HG03565 (cell line): ENCODE results near the gene PZP.
A peak's percentile ranks its signal among the peaks of the same experiment; 100 is the strongest.
"Not testable (repeated sequence)": the region's sequence is repeated elsewhere in the genome, so short reads cannot be mapped to it uniquely, and the experiment has no call there.

Experiments
- ATAC-seq: cut with Tn5 transposase; IDR thresholded peaks from one replicate; pipeline ENCODE4 v1.9.1; 2021; ENCODE audit warnings: mild to moderate bottlenecking, moderate library complexity; ENCODE audit not compliant: unreplicated experiment

Gene PZP

DNA sequence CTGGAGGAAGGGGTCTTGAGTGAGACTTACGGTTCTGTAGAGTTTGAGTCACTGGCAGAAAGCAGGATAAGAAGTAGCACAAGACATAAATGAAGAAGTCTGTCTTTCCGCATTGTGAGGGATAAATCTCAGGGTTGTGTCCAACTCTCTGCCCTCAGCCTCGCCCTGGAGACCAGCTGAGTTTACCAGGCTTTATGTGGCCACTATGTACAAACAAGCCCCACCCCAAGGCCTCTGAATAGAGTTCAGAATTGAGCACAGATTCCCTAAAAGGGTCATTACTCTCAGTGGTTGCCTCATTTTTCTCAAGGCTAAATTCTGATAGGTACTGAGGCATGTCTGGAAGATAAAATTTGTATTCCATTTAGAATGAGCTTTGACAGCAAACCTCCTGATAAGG is at the start of gene PZP:
TSS of gene PZP (minus strand) at position 167 of the 400 bp plus-strand sequence. CDS start at position 113, 54 bp downstream.
- no peak for ATAC-seq

DNA sequence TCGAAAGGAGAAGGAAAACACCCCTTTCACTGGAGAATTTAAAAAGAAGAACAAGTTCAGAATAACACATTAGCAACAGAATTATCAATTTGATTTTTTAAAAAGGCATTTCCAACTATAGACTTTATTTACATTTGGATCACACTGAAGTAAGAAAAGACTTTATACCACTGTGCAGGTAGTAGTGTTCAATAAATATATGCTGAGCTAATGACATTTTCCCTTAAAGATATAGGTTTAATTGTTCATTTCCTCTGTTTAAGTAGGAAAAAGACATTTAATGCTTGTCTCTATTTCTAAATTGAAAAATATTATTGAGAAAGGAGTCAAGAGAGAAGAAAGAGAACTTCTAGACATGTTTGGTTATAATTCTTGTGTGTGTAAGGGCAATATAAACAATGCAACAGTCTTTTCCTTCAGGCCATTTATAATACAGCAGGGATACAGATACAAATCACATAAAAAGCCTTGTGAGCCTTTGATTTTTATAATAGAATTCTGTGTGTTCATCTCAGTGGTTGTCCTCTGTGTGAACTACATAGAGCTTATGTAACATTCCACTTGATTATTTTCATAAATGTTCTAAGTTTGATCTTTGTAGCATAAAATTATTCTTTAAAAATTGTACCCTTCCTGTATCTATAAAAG is 48.7 kb upstream of the PZP start:
- ATAC-seq, result no peak

DNA sequence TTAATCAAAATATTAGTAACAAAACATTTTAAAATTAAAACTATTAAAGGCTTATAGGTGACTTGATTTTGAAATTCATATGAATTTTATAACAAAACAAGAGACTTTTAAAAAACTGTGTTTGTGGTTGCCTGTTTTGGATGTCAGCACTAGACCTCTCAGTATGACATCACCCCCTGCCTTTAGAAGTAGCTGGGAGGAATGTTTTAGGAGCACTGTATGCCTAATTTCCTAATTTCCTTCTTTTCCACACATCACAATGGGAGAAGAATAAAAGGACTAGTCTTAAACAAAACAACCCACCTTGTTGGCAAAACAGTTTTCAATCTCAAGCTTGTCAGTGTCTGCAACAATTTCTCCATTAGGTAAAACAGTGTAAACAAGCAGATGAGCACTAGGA is 48.1 kb upstream of the PZP start:
- no peak for ATAC-seq

DNA sequence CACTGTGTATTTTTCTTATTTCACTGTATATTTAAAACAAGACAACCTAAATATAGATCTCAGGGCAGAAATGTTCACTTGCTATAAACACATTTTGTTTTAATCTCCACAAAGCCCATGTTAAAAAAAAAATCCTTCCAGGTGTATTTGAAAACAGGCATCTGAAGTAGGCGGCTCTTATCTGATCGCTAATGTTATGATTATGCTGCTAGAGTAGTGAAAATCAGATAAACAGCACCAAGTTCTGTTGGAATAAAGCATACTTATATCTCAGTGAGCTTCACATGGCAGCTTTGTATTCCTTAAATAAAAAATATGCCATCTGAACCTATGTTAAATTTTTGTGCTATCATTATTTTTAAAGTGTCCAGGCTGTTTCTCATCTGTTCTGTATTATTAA is 47.6 kb upstream of the PZP start:
- no peak for ATAC-seq

DNA sequence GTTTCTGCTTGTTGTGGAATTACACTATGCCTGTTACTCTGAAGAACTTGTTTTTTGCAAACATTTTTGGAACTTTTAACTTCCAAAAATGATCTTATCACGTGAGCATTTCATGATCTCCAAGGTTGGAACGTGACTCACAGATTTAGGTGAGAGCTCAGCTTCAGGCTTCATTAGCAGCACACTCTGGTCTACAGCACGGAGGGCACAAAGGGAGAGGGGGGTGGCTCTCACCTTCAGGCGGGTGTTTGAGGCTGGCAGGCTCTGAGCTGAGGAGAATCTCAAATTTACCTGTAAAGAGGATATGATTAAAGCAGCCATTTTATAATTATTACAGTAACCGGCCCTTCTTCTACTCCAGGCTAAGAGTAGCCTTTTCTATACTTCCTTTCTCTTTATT is 45.3 kb upstream of the PZP start:
- ATAC-seq, result no peak

DNA sequence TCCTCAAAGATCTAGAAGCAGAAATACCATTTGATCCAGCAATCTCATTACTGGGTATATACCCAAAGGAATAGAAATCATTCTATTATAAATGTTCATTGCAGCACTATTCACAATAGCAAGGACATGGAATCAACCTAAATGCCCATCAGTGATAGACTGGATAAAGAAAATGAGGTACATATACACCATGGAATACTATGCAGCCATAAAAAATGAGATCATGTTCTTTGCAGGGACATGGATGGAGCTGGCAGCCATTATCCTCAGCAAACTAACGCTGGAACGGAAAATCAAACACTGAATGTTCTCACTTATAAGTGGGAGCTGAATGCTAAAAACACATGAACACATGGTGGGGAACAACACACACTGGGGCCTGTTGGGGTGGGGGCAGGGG is 44.6 kb upstream of the PZP start:
- ATAC-seq, result not testable (repeated sequence)

DNA sequence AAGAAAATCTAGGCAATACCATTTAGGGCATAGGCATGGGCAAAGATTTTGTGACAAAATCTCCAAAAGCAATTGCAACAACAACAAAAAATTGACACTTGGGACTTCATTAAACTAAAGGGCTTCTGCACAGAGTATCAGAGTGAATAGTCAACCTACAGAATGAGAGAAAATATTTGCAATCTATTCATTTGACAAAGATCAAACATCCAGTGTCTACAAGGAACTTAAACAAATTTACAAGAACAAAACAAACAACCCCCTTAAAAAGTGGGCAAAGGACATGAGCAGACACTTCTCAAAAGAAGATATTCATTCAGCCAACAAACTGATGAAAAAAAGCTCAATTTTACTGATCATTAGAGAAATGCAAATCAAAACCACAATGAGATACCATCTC is 44.1 kb upstream of the PZP start:
- no peak for ATAC-seq

DNA sequence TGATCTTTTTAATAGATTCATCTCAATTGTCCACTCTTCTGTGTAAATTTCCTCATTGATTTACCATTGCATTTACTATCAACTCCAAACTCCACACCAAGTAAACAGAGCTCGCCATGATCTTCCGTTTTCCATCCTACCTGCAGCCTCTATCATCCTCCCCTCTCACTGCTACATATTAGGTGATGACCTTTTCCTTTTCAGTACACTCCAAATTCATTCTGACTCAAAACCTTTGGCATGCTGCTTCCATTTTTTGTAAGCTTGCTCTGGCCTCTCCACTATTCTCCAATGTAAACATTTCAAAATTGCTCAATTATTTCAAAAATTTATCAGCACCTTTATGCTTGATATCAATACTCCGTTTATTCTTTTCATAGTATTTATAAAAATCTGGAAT is 40.2 kb upstream of the PZP start:
- ATAC-seq, result no peak

DNA sequence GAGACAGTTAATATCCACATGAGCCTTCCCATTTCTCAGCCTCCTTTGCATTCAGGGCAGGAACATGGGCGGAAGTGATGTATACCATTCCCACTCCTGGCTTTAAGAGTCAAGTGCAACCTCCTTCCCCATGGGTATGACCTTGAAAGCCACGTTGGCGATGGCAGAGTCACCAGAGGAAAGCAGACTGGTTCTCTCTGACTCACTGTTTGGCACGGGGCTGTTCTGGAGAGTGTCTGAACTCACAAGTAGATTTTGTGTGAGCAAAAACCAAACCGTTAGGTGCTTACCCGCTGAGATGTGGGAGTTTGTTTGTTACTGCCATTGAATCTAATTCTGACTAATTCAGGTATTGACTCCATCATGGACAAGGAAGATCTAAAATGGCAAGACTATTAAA is 36.7 kb upstream of the PZP start:
- peak; percentile 74 for ATAC-seq

DNA sequence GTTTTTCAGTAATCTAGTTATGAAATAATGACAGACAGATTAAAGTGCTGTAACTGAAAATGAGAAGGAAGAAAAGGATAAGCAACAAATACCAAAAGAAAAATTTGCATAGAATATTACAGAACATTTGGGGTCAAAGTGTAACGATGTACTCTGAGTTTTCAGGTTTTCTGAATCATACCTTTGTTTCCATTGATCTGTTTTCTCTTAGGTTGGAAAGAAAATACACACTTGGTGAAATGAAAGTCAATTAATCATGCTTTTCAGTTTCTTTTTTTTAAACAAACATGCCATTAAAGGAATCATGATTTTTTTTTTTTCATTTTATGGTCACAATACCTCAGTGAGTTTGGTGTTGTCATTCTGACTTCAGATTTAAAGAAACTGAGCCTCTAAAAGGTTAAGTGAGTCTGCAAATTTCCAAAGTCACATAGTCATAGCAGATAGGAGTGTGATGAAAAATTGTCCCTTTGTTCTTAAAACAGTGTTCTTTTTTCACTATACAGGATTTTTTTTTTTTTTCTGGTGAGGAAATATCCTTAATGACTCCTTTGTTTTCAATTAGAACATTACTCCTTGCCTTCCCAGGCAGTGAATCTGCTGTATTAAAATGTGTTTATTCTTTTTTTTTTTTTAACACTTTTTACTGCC is 35.9 kb upstream of the PZP start:
- no peak for ATAC-seq

DNA sequence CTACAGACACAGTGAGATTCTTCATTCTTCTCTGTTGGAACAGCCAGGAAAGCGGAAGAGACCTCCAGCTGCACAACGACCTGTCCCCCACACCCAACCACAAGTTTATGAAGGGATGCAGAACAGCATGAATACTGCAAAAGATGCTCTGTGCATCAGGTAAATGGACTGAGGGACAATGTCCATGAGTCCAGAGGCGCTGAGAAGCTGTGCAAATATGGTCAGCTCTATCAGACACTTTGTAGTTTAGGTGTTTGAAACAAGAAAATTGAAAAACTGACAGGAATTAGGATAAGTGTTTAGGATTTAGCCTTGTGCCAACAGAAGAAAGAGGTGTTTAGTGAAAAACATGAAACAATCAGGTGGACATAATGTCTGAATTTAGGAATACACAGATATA is 33.1 kb upstream of the PZP start:
- ATAC-seq, result no peak

DNA sequence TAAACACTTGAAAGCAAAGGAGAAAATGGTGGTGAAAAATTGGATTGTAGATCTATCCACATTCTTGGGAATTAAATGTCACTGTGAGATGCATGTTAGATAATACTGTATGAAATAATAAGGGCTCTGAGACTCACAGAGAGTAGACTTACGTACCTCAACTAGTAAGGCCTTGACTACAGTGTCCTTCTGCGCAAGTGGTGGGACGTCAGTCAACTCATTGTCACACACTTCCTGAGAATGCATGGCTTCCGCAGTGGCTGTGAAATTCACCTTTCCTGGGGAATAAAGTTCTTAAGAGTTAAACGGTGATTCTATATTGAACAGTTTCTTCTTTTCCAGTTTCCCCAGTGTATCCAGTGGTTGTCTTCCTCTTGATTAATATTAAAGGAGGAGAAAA is 32.6 kb upstream of the PZP start:
- no peak for ATAC-seq

DNA sequence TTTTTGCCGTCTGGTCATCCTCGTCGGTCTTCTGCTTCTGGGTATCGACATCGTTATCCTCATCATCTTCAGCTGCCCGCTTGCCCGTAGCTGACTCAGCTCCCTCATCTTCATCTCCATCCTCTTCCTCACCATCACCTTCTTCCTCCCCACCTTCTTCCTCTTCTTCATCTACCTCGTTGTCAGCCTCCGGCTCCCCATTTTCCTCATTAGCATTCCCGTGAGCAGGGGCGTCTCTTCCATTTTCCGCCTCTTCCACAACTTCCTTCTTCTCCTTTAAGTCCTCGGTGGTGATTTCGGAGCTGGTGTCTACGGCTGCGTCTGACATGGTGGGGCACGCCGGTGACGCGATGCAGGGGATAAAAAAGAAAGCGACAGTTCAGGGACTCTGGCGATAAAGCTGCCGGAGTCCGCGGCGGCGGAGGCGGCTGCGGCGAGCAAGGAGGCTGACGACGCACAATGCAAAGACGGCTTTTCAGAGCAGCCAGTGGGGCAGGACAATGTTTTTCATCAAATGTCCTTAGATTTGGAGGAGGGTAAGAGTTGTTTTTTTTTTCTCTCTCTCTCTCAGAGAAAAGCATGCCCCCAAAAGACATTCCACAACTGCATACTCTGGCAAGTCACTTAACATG is 31.9 kb upstream of the PZP start:
- ATAC-seq, result not testable (repeated sequence)

DNA sequence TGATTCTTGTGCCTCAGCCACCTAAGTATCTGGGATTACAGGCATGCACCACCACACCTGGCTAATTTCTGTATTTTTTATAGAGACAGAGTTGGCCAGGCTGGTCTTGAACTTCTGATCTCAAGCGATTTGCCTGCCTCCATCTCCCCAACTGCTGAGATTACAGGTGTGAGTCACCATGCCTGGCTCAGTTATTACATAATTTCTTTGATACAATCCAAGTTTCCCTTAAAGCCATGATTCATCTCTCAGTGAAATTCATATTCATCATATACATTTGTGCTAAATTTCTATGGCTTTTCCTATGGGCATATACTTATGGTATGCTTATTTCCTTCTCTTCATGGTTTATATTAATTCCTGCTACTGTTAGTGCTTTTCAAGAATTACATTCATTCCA is 29.1 kb upstream of the PZP start:
- no peak for ATAC-seq

DNA sequence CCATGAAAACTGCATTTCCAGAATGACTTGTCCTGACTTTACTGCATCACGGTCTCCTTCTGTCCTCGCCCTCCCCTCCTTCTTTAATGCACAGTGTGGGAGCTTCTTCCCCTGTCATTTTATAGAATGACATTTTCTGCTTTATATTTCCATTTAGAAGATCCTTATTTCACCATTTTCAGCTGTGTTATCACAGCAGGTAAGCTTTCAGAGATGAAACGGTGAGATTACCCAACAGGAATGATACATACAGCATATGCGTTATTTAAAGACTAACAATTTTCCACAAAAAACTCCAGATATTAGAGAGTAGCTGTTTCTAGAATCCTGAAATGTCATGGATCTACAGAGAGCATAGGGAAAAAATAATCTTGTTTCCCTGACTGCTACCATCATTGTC is 27.3 kb upstream of the PZP start:
- ATAC-seq, result no peak

DNA sequence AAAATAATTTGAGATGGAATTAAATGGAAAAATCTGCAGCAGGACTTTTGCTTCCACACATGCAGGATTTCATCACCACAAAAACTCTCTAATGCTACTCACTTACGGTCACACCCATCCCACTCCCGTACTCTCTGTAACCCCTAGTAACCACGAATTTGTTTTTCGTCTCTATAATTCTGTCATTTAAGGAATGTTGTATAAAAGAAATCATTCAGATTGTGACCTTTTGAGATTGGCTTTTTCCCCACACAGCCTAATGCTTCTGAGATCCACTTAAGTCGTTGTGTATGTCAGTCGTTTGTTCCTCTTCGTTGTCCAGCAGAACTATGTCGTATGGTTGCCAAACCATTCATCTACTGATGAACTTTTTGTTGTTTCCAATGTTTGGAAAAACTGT is 19.8 kb upstream of the PZP start:
- ATAC-seq, result no peak

DNA sequence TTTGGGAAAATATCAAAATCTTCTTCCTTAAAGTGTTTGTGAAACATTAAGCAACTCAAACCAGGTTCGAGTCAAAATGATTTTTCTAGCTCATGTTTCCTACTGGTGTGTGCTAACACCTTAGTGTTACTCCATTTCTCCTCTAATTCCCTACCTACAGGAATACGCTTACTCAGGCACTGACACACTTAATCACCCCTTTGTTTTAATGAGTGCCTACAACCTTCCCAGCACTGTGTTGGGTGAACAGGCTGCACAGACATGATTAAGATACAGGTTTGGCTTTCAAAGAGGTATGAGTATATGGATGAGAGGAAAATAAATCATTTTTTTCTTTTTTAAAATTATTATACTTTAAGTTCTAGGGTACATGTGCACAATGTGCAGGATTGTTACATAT is 15.6 kb upstream of the PZP start:
- no peak for ATAC-seq

DNA sequence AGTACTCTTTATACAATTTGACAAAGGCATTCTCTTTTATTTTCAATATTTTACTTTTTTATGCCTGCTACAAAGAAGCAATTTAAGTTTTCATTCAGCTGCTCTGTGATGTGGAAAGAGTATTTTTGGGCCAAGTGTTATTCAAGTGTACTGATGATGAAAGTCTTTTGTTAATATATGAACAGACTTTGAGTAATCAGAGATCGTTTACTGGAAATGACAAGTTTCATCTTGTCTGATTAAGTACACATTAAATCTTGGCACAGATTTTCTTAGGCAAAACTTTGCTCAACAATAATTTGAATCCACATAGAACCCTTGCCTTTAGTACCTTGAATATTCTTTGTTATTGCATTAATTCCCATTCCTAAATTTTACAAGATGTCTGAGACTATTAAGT is 13.3 kb upstream of the PZP start:
- ATAC-seq, result no peak

DNA sequence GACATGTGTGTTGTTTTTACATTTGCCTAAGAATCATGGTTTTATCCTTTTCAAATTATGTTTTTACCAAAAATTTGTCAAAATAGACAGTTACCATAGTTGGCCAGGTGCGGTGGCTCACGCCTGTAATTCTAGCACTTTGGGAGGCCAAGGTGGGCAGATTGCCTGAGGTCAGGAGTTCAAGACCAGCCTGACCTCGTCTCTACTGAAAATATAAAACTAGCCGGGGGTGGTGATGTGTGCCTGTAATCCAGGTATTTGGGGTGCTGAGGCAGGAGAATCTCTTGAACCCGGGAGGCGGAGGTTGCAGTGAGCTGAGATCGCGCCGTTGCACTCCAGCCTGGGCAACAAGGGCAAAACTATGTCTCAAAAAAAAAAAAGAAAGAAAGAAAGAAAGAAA is 12.8 kb upstream of the PZP start:
- not testable (repeated sequence) for ATAC-seq

DNA sequence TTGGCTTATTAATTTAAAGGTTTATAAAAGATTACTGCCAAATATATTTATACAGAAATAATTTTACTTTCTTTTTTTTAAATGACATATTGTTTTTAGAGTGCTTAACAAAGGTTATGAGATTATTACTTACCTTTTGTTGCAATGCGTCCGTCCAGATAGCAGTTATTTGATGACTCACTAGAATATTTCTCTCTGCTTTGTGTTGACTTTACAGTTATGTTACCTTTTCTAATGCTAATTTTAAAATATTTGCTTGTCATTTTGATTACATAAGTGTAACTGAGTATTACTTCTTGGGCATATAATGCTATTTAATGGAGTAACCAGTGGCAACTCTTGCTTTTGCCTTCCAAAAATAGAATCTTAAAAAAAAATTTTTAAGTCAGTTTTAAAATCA is 6.3 kb upstream of the PZP start:
- ATAC-seq, result no peak

DNA sequence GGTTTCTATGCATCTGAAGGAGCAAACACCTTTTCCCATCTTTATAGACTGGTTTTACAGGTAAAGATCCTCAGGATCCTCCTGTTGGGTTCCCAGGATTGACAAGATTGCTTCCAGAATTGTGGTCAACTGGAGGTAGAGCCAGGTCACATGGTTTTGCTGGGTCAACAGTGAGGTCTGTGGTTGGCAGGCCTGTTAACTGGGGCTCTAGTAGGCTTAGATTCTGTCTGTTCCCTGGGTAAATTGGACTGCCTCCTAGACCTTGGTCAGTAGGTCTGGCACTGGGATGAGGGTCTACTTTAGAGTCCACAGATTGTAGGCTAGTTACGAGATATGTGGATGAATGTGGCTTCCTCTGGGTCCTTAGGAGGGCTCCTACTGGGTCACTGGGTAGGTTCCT is 3.5 kb upstream of the PZP start:
- ATAC-seq, result no peak

DNA sequence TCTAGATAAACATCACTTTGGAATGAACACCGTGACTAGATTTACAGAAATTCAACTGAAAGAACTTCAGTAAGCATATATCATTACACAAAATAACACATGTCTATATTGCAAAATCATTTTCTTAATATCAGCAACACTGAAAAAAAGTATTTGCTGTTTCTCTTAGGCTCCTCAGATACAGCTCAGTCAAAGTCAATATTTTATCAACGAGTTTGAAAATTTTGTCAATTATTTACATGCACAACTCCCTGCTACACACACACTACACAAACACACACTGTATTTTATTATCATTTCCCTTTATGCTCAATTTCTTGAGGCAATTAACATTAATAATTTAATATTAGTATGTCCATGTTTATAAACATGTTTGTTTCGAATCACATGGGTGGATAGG is 3.8 kb downstream of the PZP start:
- ATAC-seq, result no peak

DNA sequence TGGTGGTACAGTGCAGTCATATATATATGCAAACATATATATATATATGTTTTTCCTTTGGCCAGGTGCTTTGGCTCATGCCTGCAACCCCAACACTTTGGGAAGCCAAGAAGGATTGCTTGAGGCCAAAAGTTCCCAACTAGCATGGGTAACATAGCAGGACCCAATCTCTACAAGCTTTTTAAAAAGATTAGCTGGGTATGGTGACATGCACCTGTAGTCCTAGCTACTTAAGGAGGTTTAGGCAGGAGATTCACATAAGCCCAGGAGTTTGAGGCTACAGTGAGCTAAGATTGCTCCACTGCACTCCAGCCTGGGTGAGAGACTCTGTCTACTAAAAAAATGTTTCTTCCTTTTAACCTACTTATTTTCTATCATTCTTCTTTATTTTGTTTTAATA is 10.2 kb downstream of the PZP start:
- no peak for ATAC-seq
